NCI-H748 (cell line): ENCODE results near the gene PAWR.

Source experiments
- DNase-seq: peaks from one replicate; lab custom pipeline; 2025; ENCODE audit not compliant: unreplicated experiment; lab: John Stamatoyannopoulos, UW

PAWR gene, protein sequence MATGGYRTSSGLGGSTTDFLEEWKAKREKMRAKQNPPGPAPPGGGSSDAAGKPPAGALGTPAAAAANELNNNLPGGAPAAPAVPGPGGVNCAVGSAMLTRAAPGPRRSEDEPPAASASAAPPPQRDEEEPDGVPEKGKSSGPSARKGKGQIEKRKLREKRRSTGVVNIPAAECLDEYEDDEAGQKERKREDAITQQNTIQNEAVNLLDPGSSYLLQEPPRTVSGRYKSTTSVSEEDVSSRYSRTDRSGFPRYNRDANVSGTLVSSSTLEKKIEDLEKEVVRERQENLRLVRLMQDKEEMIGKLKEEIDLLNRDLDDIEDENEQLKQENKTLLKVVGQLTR

DNA sequence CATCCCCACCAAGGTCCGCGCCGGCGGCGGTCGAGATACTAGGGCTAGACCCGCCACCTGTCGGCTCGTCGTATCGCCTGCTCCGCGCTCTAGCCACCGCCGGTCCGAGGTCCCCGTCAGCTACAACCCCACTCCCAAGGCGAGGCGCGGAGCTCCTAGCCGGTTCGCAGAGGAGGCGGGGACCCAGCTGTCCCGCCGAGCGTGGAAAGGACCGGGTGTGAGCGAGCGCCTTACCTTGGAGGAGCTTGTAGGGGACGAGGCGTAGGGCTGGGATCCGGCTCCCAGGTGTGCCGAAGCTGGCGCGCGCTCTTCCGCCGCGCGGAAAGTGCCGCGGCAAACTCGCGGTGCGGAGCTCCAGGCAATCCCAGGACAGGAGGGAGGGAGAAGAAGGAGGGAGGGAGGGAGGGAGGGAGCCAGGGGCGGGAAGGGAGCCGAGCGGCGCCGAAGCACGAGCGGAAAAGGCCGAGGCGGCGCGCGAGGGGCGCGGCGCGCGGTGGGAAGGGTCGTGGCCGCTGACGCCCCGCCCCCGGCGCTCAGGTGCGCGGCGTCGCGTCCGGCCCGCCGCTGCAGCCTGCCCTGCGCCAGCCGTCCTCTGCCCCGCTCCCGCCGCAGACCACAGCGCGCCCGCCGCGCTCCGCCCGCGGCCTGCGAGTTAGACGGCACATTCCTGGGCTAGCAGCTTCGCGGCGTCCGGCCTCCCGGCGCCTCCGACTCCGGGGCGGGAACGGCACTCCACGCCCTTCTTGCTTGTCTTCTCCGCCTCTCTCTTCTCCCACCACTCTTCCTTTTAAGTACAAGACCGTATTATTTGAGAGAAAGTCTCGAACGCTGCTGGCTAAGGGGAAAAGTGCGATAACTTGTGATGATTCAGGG lies at the start of gene PAWR:
PAWR (minus strand) TSS at position 327 of the 873 bp plus-strand sequence. CDS start 720 bp downstream, outside the sequence.
- peak; percentile 96 for DNase-seq

DNA sequence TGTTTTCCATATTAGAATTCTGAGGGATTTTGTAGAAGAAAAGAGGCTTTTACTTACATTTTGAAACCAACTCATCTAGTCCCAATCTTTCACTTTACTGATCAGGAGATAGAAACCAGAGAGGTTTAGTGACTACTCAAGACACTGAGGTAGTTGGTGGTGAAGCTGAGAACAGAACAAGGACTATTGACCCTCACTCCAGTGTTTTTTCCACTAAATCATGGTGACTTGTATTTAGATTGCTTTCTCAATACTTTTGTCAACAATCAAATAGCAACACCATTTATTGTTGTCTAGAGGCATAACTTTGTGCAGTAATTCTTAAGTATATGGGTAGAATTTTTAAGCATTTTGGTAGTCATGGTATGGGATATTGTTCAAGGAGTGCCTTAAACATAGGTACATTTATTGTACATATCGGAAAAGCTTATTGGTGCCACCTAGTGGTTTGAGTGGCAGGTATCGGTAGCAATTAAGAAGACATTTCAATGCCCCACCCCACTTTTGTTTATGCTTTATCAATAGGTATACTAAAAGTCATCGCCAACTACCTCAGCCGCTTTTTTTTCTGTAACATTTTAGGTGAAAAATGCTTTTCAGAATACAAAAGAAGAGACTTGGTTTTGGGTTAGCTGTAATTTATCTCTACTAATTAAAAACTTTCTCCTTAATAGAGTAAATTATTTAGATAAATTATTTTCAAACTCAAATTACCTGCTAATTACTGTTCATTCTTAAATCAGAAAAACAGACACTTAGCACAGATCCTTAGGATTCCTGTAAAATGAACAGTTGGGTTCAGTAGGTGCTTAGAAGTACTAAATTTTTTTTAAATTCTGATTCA lies 47.3 kb upstream of the PAWR start:
- peak; percentile 86 for DNase-seq

DNA sequence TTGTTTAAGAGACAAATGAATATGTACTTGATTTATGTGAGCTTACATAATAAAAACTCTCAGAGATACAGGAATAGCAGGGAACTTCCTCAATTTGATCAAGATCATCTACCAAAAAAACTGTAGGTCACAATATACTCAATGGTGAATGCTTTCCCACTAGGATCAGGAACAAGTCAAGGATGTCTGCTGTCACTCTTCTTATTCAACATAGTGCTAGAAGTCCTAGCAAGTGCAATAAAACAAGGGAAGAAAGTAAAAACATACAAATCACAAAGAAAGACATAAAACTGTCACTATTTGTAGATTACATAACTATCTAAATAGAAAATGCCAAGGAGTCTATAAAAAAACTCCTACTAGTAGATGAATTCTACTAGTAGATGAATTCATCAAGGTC lies 41.9 kb upstream of the PAWR start:
- no peak for DNase-seq

DNA sequence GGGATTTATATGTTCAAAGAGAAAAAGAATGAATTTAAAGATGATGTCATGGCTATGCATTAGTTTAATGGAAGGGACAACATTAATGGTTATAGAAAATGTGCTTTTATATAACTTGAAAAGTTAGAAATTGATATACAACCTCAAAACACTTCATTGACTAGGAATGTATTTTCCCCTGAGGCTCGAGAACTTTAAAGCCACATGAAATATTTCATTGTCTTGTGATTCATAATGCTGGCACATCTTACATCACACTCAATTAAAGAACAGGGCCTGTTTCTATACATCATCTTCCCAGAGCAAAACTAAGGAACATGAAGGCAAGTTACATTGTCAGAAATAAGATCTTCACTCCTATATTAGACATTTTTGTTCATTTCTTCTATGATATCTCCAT lies 35.2 kb upstream of the PAWR start:
- no peak for DNase-seq

DNA sequence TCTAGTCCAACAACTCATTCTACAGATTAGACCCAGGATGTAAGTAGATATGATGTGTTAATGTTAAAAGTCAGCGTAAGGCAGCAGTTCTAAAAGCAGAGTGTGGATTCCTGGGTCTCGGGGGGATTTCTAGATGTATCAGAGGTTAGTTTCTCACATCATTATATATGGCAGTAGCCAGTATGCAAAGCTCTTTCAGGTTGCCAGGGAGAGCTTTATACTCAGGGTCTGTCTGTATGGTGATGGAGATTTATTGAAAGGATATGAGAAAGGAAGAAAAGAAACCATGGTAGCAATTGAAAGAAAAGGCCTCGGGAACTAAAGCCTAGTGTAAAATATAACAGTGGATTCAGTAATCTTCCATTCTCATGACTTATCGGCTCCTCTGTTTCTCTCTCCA lies 26.2 kb upstream of the PAWR start:
- no peak for DNase-seq

DNA sequence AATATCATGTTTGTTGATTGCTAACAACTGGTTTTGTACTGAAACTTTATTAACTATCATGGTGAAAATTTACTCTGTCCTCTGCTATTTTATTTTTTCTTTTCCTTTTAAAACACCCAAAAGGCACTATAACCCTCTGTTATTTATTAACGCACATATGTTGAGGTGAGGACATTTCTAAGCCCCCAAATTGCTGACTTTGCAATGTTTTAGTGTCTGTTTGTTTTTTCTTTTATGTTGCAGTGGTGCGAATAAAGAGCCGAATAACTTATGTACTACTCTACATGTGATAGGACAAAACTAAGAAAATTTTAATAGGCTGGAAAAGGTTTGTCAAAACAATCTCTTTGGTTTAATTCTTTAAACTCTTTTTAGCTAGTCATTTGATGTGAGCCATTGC lies 24.5 kb upstream of the PAWR start:
- DNase-seq: no peak

DNA sequence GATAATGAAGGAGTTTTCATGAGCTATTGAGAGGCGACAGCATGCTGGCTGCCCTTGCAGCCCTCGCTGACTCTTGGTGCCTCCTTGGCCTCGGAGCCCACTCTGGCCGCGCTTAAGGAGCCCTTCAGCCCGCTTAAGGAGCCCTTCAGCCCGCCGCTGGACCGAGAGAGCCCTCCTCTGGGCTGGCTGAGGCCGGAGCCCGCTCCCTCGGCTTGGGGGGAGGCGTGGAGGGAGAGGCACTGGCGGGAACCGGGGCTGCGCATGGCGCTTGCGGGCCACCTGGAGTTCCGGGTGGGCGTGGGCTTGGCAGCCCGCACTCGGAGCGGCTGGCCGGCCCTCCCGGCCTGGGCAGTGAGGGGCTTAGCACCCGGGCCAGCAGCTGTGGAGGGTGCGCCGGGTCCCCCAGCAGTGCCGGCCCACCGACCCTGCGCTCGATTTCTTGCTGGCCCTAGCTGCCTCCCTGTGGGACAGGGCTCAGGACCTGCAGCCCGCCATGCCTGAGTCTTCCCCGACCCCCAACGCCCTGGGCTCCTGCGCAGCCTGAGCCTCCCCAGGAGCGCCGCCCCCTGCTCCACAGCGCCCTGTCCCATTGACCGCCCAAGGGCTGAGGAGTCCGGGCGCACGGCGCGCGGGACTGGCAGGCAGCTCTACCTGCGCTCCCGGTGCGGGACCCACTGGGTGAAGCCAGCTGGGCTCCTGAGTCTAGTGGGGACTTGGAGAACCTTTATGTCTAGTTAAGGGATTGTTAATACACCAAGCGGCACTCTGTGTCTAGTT lies 20.1 kb upstream of the PAWR start:
- DNase-seq: no peak

DNA sequence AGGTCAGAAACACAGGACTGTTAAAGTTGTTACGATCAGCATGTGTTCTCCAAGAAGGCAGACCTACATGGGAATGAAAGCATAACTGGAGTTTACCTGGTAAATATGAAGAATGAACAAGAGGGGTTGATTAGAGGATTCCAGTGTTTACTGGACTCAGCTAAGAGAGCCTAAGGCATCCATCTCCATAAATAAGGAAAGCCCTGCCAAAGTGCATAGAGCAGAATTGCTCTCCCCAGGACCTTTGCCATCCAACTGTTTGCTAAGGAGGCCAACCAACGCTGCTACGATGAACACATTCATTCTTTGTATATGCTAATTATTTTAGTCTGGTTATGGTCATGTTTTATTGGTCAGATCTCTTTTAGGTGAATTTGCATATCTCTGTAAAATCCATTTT lies 17.1 kb upstream of the PAWR start:
- DNase-seq: no peak

DNA sequence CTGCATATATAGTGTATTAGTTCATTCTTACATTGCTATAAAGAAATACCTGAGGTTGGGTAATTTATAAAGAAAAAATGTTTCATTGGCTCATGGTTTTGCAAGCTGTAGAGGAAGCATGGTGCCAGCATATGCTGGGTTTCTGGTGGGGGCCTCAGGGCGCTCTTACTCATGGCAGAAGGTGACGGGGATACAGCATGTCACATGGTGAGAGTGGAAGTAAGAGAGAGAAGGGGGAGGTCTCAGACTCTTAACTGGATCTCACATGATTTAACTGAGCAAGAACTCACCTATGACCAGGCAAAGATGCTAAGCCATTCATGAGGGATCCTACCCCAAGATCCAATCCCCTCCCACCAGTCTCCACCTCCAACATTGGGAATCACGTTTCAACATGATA lies 15.9 kb upstream of the PAWR start:
- no peak for DNase-seq

DNA sequence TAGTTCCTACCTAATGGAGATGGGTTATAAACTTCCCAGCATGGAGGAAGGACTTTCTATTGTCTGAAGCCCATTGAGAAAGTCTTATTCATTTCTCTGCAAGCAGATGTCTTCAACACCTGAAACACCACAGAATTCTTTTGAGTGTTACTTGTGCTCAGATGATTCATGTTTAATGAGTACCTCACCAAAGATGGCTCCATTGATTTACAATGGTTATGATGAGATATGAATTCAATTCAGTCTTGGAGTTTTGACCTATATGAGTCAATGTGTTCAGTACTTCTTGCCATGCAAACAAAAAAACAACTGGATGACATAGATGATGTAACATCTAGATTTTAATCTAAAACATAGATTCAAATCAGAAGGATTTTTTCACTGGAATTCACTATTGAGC lies 15.4 kb upstream of the PAWR start:
- no peak for DNase-seq

DNA sequence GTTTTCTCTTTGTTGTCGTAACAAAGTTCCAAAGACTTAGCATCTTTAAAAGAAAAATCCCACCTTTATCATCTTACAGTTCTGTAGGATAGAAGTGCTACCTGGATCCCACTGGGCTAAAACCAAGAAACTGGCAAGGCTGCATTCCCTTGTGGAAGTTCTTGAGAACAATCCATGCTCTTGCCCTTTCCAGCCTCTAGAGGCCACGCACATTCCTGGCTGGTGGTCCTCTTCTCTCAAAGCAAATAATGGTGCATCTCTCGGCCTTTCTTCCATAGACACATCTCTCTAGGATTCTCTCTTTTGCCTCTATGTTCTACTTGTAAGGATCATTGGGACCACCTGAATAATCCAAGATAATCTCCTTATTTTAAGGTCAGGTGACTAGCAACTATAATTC lies 8.2 kb upstream of the PAWR start:
- DNase-seq: no peak

DNA sequence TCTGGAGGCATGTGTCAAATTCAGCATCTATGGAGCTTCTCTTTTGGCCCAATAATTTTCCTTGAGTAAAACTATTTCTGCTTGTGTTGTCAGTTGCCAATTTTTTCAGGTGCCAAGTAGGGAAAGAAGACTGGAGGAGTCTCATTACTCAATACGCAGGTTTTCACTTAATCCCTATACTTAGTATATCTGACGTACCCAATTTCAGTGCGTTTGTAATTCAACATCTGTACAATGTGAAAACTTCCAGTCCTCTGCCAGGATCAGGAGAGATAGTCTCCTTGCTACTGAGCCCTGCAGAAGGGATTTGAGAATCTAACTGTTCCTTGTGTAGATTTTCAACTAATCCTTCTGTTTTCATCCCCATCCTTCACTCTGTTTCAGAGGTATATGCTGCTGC lies 5.7 kb upstream of the PAWR start:
- DNase-seq: no peak

DNA sequence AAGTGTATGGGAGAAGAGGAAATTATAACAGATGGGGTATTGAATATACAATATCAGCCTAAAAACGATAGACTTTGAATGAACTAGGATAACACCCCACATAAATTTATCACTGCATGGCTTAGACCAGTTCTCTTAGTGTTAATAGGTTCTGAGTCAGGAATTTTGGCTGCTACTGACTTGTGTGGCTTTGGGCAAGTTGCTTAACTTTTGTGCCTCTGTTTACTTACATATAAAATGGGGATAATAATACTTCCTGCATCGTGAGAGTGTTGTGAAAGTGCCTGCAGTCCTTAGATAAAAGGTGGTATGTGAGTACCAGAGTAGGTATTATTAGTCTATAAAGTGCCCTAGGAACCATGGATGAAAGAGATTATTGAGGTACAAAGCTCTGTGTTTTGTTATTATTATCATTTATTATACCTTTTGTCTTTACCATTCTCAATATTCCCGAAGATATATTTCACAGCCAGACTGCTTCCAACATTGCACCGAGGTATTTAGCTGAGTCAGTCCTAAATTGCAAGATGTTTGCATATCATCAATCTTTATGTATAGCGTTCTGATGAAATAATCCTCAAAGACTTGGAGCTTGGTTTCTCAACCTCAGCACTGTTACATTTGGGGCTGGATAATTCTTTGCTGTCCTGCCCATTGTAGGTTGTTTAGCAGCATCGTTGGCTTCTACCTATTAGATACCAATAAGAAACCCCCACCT lies 2.3 kb upstream of the PAWR start:
- no peak for DNase-seq

DNA sequence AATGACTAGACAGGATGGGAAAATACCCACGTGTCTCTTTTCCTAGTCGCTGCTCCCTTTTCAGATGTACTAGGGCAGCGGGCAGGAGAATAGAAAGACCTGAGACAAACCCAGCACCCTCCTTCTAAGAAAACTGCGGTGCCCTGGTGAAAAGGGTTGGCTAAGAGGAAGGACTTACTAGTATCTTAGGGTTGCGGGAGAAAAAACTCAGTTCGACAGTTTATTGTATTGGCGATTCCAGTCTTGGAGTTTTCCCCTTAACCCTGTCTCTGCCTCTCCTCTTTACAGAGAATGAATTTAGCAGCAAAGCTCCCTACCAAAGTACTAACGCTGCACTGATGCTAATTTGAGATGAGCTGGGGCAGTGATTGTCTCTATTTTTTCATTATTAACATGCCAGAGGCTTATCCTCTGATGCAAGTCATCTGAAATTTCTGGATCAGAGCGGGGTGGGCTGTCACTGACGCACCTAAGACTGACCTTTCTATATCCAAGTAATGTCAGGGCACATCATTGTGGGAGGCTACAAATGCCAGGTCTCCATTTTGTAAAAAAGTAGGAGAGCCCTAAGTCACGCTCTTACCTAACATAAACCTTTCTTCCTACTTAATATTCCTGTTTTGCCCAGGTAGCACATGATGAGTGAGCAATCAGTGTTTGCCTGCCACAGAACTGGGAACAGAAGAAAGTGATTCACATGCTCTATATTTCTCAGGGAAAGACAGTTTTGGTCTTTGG lies 916 bp upstream of the PAWR start:
- peak; percentile 57 for DNase-seq

DNA sequence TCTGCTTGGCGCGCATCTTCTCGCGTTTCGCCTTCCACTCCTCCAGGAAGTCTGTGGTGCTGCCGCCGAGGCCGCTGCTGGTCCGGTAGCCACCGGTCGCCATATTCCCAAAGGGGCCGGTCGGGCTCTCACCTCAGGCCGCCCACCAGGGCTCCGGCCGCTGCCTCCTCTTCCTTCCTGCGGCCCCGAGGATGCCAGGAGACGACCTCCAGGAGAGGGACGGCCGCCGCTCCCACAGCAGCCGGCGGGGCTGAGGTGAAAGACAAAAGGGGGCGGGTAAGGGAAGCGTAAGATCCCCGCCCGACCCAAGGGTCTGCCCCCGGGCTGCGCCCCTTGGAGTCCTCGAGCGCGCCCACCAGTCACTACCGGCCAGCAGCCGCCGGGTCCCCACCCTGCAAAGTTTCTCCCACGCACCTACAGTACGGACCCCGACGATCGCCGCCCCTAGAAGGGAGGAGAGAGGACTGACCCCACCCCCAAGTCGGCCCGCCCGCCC lies 574 bp downstream of the PAWR start:
- DNase-seq: no peak

DNA sequence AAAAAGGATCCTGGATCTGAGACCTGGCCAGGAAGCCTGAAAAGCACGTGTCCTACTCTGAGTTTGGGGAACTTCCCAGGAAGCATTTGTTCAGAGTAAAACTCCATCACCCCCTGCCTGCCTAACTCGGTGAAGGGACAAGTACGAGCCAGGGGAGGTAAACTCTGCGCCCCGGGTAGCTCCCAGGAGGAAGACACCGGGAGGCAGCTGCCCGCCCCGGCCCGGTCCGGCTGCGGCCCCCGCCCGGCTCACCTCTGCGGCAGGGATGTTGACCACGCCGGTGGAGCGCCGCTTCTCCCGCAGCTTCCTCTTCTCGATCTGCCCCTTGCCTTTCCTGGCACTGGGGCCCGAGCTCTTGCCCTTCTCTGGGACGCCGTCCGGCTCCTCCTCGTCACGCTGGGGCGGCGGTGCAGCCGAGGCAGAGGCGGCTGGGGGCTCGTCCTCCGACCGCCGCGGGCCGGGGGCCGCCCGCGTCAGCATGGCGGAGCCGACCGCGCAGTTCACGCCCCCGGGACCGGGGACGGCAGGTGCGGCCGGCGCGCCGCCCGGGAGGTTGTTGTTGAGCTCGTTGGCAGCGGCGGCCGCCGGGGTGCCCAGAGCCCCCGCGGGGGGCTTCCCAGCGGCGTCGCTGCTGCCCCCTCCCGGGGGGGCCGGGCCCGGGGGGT lies 1.2 kb downstream of the PAWR start:
- DNase-seq: peak; percentile 73

DNA sequence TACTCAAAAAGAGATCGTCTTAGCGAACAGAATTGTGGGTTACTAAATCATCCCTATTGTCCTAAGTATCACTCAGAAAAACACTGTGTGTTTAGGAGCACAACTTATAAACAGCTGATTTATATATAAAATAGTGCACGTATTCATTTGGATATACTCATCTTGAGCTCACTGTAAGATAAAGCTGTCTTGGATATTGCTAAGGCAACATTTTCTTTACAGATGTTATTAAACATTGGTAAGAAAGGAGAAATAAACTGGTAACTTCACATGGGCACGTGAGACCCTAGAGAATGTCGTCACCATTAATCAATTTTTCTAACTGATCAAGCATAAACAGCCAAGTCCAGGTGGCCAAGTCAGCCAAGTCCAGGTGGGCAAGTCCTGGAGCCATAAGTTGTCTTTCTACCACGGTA lies 1.7 kb downstream of the PAWR start:
- peak; percentile 36 for DNase-seq

DNA sequence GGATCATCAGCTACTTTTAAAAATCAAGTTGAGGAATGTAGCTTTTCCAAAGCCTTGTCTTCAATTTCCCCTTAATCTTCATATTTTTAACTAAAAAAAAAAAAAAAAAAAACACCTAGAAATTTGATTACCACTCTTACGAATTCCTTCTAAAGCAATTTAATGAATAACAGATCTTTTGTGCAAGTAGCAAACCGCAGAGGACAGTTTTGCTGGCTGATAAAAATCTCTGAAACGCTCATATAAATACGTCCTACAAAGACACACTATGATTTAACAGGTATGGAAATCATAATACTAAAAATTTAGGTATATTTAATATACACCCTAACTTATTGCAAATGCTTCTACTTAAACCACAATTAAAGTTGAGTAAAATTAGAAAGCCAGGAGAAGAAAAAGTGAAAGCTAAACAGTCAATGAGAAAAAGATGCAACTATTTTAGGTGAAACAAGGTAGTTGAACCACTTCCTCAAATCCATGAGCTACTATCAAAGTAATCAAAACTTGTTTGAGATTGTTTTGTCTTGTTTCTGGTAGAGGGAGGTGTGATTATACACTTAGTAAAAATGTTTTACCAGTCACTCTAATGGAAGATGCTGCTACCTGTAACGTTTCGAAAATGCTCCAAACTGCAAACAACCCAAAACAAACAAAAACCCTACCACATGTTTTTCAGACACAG lies 2.2 kb downstream of the PAWR start:
- DNase-seq: no peak
